Activated naive CD4-positive, alpha-beta T cell treated with anti-CD3 and anti-CD28 coated beads, Interleukin-2, amount 10 ng/mL, durations not matched to agents 7 days and 5 days (primary cell): Measurements from ENCODE around the gene ZDHHC13.

ENCODE experiments used
- CTCF ChIA-PET: fragments of 350-600 bp; sonication (Branson Sonifier 250); formaldehyde crosslinking; loops from one replicate; lab custom pipeline; 2021; ENCODE audit warnings: antibody characterized with exemption; lab: Charles Lee
- DNase-seq: peaks from one replicate; pipeline ENCODE4 v3.0.0-alpha.2; 2020
- H3K27ac Mint-ChIP-seq: one replicate; pipeline ENCODE4 v1.8.0; 2021; ENCODE audit warnings: mild to moderate bottlenecking, moderate library complexity, mixed read lengths
- H3K27me3 Mint-ChIP-seq: one replicate; pipeline ENCODE4 v1.8.0; 2021; ENCODE audit warnings: mild to moderate bottlenecking, mixed read lengths
- H3K36me3 Mint-ChIP-seq: one replicate; pipeline ENCODE4 v1.8.0; 2021; ENCODE audit warnings: mixed read lengths
- H3K4me1 Mint-ChIP-seq: one replicate; pipeline ENCODE4 v1.8.0; 2021; ENCODE audit warnings: mixed read lengths
- H3K4me3 Mint-ChIP-seq: one replicate; pipeline ENCODE4 v1.8.0; 2021; ENCODE audit warnings: mild to moderate bottlenecking, moderate library complexity, mixed read lengths
- H3K9me3 Mint-ChIP-seq: one replicate; pipeline ENCODE4 v1.8.0; 2021; ENCODE audit warnings: mixed read lengths

Gene ZDHHC13

DNA sequence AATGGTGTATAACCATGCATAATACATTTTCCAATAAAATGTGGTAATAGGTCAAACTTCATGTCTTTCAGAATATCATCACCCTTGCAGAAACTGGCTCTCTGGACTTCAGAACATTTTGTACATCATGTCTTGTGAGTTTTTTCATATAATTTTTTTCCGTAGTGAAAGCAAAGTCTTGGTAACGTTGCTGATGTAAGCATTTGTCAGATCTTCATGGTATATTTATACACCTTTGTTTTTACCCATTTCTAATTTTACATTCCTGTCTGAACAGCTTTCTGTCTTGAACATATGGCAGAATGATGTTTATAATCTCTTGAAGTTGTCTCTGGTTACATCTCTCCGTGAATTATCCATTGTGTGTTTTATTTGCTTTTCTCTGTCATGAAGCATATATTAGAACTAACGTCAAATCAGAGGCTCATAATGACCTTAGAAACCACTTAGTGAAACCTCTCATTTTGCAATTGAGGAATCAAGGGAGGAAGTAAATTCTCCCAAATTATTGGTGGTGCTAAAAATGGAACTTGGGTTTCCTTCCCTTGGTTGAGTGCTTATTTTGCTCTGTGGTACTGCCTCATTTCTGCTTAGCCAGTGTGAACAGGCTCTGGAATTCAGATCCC lies 47.4 kb downstream of the ZDHHC13 start:
- no peak for DNase-seq
- H3K36me3 Mint-ChIP-seq: peaks cover 49% of the 10 kb centered on the region
- no peak overlapping the region for H3K4me3 Mint-ChIP-seq
- H3K9me3 Mint-ChIP-seq: no peaks in the 10 kb centered on the region
- H3K4me1 Mint-ChIP-seq: peaks cover 12% of the 10 kb centered on the region
- H3K27me3 Mint-ChIP-seq: no peaks in the 10 kb centered on the region
- CTCF ChIA-PET: no interaction called here
- no peak overlapping the region for H3K27ac Mint-ChIP-seq

DNA sequence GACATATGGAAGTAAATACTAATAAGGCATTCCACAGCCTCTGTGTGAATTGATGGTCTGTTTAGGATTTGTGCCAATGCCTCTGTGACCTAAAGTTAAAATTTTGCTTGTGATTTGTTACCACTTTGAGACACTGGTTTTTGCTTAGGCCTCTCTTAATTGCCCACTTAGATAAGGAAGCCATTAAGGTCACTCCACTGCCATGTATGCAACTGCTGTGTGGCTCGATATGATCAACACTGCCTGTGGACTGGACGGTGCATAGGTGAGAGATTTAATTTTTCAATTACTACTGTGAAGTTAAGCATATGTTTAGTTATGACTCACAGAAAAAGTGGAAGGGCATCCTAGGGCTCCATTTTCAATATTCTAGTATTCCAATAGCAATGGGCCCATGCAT lies 47.9 kb downstream of the ZDHHC13 start:
- Mint-ChIP-seq H3K36me3 (peaks cover 44% of the 10 kb centered on the region), H3K27ac (no peak overlapping the region), H3K4me1 (peaks cover 12% of the 10 kb centered on the region), H3K9me3 (no peaks in the 10 kb centered on the region), H3K4me3 (no peak overlapping the region), H3K27me3 (no peaks in the 10 kb centered on the region)
- CTCF ChIA-PET: no interaction called here
- DNase-seq: no peak

DNA sequence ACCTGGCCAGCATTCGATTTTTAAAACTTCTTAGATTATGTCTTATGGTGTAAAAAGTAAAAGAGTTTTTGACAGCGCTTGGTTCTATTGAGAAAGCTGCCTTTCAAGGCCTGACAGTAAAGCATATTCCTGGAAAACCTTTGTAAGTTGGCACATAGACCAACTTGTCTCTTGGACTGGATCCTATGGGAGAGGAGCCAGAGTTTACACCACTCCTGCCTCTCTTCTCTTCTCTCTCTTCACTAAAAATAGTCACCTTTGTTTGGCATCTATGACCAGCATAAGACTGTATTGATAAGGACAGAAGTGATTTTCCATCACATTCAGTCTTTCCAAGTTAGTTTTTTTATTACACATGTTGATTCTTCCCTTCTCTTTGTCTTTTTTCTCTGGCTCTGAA lies 51.1 kb downstream of the ZDHHC13 start:
- Mint-ChIP-seq H3K4me3 (no peak overlapping the region), H3K27ac (no peak overlapping the region), H3K27me3 (no peaks in the 10 kb centered on the region), H3K4me1 (peaks cover 6% of the 10 kb centered on the region), H3K9me3 (no peaks in the 10 kb centered on the region), H3K36me3 (peaks cover 51% of the 10 kb centered on the region)
- no peak for DNase-seq
- CTCF ChIA-PET: no interaction called here

DNA sequence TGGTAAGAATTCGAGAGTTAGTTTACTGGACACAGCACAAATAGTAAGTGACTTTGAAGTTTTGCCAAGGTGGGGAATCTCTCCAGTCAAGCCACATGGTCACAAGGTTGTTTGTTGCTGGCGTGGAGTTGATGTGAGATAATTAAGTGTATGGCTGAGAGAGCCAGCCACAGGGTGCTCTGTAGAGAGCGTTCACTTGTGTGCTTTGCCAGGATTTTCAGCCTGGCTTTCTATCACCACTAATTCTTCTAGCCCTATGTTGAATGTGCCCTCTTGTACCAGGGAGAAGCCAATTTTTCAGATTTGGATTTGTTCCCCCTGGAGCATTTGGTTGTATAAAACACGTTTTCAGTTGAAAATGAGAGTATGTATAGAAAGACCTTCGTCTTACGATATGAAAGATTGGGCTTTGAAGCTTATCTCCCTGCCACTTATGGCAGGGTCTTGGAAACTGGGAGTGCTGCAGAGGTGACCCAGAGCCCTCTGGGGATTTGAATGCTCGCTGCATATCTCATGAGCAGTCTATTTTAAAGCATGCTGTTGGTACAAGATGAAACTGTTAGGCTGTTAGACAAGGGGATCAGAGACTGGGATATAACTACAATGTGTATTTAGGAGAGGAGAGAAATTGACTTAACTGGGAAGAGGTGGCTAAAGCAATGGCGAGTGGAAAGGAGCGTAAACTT lies 56.2 kb downstream of the ZDHHC13 start:
- no peak overlapping the region for H3K27ac Mint-ChIP-seq
- peaks cover 52% of the 10 kb centered on the region for H3K36me3 Mint-ChIP-seq
- no peaks in the 10 kb centered on the region for H3K4me1 Mint-ChIP-seq
- no peaks in the 10 kb centered on the region for H3K9me3 Mint-ChIP-seq
- no peak for DNase-seq
- CTCF ChIA-PET: interaction anchor here (0.8 kb wide), 1 partner anchor 98 kb away, joined by 3 read pairs; no protein-coding TSS in a partner anchor
- H3K27me3 Mint-ChIP-seq: no peaks in the 10 kb centered on the region
- H3K4me3 Mint-ChIP-seq: no peak overlapping the region

DNA sequence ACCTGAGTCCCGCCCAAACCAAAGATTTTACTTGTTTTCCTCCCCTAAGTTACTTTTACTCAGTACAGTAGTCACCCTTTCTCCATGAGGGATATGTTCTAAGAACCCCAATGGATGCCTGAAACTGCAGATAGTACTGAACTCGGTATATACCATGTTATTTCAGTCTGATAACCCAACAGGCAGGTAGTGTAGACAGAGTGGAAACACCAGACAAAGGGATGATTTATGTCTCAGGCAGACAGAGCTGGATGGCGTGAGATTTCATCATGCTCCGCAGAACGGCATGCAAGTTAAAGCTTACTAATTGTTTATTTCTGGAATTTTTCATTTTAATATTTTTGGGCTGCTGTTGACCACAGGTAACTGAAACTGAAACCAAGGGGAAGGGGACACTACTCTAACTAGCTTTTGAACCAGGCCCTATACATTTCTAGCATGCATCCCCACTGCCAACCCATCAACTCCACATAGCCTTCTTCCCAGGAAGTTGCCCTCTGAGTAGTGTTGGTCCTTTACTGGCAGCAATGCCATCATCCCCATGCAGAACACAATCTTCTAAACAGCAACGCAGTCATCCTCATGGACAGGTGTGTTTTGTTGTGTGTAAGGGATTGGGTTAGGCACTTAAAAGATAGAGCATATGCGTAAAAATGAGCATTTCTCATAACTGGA lies 57.1 kb downstream of the ZDHHC13 start:
- Mint-ChIP-seq H3K4me3 (no peak overlapping the region), H3K4me1 (no peaks in the 10 kb centered on the region), H3K27me3 (no peaks in the 10 kb centered on the region), H3K36me3 (peaks cover 46% of the 10 kb centered on the region), H3K9me3 (no peaks in the 10 kb centered on the region), H3K27ac (no peak overlapping the region)
- no peak for DNase-seq
- CTCF ChIA-PET: no interaction called here

DNA sequence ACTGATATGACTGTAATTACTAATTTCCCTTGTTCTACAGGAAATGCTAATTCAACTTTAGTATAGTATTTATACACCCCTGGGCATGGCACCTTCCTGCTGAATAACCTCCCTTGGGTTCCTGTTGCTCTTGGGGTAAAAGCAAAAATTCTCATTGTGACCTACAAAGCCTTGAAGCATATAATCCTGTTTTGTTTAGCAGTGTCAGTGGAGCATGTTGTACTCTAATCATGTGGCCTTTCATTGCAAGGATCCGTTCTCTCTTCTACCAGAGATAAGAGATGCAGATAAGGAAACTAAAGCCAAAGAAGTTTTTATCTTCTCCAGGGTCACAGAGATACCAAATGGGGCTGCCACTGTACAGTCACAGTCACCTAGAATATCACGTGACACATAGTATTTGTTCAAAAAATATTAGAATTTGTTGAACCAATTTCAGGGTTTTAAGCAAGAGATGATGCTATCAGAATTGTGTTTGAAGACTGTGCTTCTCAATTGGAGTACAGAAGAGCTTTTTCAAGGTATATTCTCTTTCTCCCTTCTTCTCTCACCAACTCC lies 59.7 kb downstream of the ZDHHC13 start:
- H3K4me1 Mint-ChIP-seq: no peaks in the 10 kb centered on the region
- no peaks in the 10 kb centered on the region for H3K9me3 Mint-ChIP-seq
- CTCF ChIA-PET: no interaction called here
- H3K36me3 Mint-ChIP-seq: peaks cover 41% of the 10 kb centered on the region
- DNase-seq: no peak
- H3K27ac Mint-ChIP-seq: no peak overlapping the region
- no peak overlapping the region for H3K4me3 Mint-ChIP-seq
- no peaks in the 10 kb centered on the region for H3K27me3 Mint-ChIP-seq

DNA sequence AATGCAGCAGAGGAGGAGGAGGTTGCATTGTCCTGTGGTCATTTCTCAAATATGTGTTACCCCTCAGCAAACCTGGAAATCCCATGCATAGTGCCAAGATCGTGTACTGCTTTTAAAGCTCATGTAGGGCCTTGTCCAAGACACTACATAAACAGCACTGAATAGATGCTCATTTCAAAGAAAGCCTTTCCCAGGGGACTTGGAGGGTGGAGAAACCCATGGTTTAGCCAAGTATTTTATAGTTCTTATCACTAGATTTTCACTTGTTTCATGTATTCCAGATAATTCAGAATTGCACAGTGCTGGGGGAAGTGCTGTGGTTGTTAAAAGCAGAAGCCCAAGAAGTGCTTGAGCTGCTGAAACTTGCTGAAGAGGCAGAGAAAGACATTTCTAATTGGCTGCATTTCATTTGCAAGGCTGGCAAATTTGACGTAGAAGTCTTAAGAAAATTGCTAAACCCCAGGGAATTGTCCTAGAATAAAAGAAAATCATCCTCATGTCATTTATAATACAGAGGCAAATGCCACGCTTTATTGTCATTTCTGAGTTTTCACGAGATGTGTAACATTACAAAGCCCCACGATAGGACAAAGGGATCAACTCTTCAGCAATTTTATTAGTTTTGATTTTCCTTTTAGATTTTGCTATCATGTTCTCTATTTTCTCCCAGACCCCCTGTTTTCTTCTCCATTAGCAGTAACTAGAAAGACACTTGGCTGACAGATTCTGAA lies 64.7 kb downstream of the ZDHHC13 start:
- H3K27ac Mint-ChIP-seq: no peak overlapping the region

DNA sequence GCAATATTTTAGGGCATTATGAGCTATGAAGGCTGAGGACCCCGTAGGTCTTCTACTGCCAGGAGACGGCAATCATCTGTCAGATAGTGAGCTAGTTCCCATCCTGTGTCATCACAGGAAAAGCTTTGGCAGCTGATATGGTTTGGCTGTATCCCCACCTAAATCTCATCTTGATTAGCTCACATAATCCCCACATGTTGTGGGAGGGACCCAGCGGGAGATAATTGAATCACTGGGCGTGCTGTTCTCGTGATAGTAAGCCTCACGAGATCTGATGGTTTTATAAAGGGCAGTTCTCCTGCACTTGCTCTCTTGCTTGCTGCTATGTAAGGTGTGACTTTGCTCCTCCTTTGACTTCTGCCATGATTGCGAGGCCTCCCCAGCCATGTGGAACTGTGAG lies 66.7 kb downstream of the ZDHHC13 start:
- no peak overlapping the region for H3K4me3 Mint-ChIP-seq
- no peaks in the 10 kb centered on the region for H3K4me1 Mint-ChIP-seq
- DNase-seq: no peak
- peaks cover 3% of the 10 kb centered on the region for H3K36me3 Mint-ChIP-seq
- no peaks in the 10 kb centered on the region for H3K9me3 Mint-ChIP-seq
- peaks cover 3% of the 10 kb centered on the region for H3K27me3 Mint-ChIP-seq
- no peak overlapping the region for H3K27ac Mint-ChIP-seq
- CTCF ChIA-PET: no interaction called here

More for the DNA sequence above, 64.7 kb downstream of the ZDHHC13 start:
- Mint-ChIP-seq H3K4me3 (no peak overlapping the region), H3K36me3 (peaks cover 11% of the 10 kb centered on the region), H3K27me3 (no peaks in the 10 kb centered on the region), H3K9me3 (no peaks in the 10 kb centered on the region), H3K4me1 (no peaks in the 10 kb centered on the region)
- CTCF ChIA-PET: no interaction called here
- DNase-seq: no peak

DNA sequence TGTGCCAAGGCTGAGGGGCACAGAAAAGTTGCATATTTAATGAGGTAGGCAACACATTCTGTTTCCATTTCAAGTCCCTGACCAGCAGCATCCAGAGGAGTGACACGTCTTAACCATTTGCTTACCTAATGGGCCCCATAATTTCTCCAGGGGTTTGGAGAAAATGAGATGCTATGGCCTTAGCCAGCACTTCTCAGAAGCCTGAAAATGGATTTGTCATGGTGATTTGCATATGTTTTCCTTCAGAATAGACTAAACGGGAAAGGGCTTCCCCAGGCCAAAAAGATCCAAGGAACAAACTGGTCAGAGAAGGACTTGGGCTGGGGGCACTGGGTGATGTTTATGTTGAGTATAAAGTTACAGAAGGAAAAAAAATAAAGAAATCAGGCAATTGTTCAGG lies 68.1 kb downstream of the ZDHHC13 start:
- Mint-ChIP-seq H3K4me3 (no peak overlapping the region), H3K4me1 (no peaks in the 10 kb centered on the region), H3K36me3 (peaks cover 3% of the 10 kb centered on the region), H3K9me3 (no peaks in the 10 kb centered on the region), H3K27ac (no peak overlapping the region), H3K27me3 (peaks cover 3% of the 10 kb centered on the region)
- DNase-seq: no peak
- CTCF ChIA-PET: no interaction called here

DNA sequence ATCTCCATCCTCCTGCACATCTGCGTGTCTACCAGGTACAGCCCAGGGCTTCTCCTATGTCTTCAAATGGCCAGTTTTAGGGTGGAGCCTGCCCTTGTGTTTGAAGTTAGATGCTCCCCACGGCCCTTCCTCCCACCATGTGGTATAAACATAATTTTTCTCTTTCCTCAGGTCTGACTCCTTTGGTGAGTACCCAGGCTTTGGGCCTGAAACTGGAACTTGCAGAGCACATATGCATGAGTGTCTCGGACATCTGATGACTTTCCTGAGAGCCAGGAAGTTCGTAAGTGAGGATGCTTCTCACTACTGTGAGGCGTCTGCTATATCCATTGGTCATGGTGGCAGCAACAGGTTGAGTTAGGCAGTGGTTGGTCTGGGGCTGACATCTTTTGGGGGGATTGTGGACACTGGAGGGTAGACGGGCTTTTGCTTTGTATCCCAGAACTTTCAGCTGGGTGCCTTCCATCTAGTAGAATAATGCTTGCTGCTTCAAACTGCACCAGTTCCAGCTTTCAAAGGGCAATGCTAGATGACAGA lies 68.6 kb downstream of the ZDHHC13 start:
- Mint-ChIP-seq H3K4me3 (no peak overlapping the region), H3K9me3 (no peaks in the 10 kb centered on the region), H3K36me3 (peaks cover under 1% of the 10 kb centered on the region), H3K4me1 (no peaks in the 10 kb centered on the region), H3K27me3 (peaks cover 3% of the 10 kb centered on the region), H3K27ac (no peak overlapping the region)
- CTCF ChIA-PET: no interaction called here
- DNase-seq: no peak

DNA sequence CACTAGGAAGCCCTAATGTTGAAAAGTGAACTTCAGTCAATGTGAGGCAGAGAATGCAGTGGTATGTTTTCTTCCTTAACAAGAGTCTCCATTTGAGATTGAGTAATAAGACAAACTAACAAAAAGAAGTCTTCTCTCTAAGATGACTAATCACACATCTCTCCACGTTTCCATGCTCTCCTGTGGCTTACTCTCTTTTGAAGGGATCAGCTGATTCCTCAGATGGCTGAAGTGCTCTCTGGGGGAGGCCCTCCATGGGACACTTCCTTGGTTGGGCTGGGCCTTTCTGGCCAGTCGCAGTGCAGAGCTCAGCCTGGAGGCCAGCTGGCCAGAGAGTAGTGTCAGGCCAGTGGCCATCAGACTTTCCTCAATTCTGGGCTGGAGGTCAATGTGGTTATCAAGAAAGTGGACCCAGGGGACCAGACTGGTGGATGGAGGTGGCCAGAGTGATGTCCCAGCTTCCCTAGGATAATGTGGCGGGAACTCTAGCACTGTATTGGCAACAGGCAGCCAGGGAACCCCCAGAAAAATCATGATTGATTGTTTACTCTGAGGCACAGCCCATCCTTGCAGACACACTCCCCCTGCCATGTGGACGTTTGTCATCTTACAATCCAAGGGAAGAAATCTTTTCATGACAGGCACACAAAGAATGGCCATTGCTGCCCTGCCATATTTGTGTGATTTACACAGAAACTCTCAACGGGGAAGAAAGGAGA lies 70.3 kb downstream of the ZDHHC13 start:
- Mint-ChIP-seq H3K4me3 (no peak overlapping the region), H3K9me3 (no peaks in the 10 kb centered on the region), H3K36me3 (no peaks in the 10 kb centered on the region), H3K4me1 (no peaks in the 10 kb centered on the region), H3K27ac (no peak overlapping the region), H3K27me3 (peaks cover 3% of the 10 kb centered on the region)
- CTCF ChIA-PET: no interaction called here
- no peak for DNase-seq

DNA sequence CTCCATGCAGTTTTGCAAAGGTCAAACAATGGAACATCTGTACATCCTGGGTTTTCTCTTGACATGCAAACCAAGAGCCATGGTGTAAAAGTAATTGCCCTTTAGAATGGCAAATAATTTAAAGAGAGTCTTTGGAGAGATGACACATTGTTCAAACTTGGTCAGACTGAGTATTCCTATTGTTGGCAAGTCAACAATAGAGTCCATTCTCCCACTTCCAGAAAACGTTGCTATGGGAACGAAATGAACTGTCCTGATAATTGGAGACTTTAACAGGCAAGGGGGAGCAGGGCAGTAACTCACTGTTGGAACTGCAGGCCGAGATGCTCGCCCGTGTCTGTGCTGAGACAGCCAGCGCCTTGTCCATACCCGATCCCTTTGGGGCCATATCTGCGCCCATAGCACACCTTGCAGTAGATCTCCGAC lies 70.9 kb downstream of the ZDHHC13 start:
- no peak overlapping the region for H3K27ac Mint-ChIP-seq

DNA sequence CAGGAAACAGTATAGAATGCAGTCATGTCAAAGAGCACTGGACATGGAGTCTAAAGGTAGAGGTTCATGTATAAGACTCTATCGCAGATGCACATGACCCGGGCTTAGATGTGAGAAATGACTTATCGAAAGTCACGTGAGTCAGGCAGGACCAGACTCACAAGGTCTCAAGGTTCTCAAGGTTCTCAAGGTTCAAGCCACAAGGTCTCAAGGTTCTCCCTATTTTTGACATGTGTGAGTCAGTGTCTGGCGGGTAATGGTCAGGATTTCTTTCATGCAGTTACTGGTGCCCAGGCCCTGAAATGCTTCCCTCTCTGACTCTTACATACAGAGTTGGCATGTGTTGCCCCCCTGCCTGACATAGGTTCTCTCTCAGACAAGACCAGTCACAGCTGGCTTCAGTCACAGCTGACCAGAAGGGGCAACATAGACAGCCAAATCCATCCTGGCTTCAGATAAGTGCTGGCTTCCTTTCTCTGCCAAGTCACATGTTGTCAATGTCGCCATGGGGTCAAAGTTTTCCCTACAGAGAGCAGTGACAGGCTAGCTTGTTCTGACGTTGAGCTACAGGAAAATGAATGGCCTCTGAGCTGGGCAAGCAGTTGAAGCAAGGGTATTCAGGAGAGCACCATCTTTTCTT lies 74.7 kb downstream of the ZDHHC13 start:
- H3K4me3 Mint-ChIP-seq: no peak overlapping the region
- peaks cover 3% of the 10 kb centered on the region for H3K27me3 Mint-ChIP-seq
- CTCF ChIA-PET: no interaction called here
- no peaks in the 10 kb centered on the region for H3K4me1 Mint-ChIP-seq
- no peaks in the 10 kb centered on the region for H3K9me3 Mint-ChIP-seq
- no peak for DNase-seq
- no peak overlapping the region for H3K27ac Mint-ChIP-seq
- H3K36me3 Mint-ChIP-seq: no peaks in the 10 kb centered on the region

More for the DNA sequence above, 70.9 kb downstream of the ZDHHC13 start:
- Mint-ChIP-seq H3K36me3 (no peaks in the 10 kb centered on the region), H3K4me3 (no peak overlapping the region), H3K27me3 (peaks cover 3% of the 10 kb centered on the region), H3K4me1 (no peaks in the 10 kb centered on the region), H3K9me3 (no peaks in the 10 kb centered on the region)
- CTCF ChIA-PET: no interaction called here
- no peak for DNase-seq
